SU-DHL-6 (cell line): ENCODE data around the gene LCP1.

Experiments
- EZH2phosphoT487 ChIP-seq: fragments of 200-600 bp; sonication (generic), shearing (Covaris generic); conservative IDR thresholded peaks from 2 replicates; pipeline ENCODE4 v1.6.1; 2018; ENCODE audit warnings: mild to moderate bottlenecking, antibody characterized with exemption, low read length, moderate library complexity, mixed read lengths
- TF ChIP-seq, protein P1 (sequence below): fragments of 200-600 bp; sonication (generic); IDR thresholded peaks from one replicate; pipeline ENCODE4 v1.5.1; 2017; ENCODE audit warnings: antibody characterized with exemption, mild to moderate bottlenecking, low read length, moderate library complexity; ENCODE audit not compliant: insufficient read depth, poor library complexity, severe bottlenecking

DNA sequence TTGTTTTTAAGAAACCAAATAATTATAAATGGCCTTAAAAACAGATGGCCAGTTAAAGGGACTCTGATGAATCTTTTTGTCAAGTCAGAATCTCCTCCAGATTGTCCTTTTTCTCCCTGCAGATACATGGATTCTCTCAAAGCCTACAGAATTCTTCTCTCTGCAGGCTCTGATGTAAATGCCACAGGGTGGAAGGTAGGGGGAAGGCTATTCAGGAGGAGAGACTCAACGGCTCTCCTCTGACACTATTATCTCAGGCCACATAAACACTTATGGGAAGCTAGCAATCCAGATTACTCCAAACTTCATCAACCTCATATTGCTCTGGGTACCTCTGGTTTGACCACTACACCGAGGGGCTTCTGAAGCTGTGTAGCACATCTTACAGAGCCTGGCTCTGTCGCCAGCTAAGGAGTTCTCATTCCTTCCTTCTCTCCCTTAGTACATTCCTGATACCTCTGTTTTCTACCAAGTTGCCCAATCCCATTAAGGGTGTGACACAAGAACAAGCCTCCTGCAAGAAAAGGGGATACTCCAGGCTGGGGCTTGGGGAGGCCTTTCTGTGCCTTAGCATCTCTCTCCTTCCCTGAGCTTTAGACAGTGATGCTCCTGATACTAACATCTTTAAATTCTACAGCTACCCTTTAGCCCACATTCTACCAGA is 14.9 kb downstream of the LCP1 start:
- TF ChIP-seq, protein P1, sequence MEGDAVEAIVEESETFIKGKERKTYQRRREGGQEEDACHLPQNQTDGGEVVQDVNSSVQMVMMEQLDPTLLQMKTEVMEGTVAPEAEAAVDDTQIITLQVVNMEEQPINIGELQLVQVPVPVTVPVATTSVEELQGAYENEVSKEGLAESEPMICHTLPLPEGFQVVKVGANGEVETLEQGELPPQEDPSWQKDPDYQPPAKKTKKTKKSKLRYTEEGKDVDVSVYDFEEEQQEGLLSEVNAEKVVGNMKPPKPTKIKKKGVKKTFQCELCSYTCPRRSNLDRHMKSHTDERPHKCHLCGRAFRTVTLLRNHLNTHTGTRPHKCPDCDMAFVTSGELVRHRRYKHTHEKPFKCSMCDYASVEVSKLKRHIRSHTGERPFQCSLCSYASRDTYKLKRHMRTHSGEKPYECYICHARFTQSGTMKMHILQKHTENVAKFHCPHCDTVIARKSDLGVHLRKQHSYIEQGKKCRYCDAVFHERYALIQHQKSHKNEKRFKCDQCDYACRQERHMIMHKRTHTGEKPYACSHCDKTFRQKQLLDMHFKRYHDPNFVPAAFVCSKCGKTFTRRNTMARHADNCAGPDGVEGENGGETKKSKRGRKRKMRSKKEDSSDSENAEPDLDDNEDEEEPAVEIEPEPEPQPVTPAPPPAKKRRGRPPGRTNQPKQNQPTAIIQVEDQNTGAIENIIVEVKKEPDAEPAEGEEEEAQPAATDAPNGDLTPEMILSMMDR, result no peak
- TF ChIP-seq EZH2phosphoT487, result no peak
